NOMO-1 treated with DMSO at 0.1 percent for 48 hours (cell line): ENCODE measurements around the gene ZNF565.
"Not testable (repeated sequence)": the region's sequence is repeated elsewhere in the genome, so short reads cannot be mapped to it uniquely, and the experiment has no call there.

ENCODE experiments used
- DNase-seq: peaks from one replicate; lab custom pipeline; 2025; ENCODE audit not compliant: unreplicated experiment; lab: John Stamatoyannopoulos, UW

Gene ZNF565

GRCh38 chr19:36215276-36216123 is 1.0 kb upstream of the ZNF565 start:
- DNase-seq = peak; percentile 42

GRCh38 chr19:36212895-36213294 is 1.6 kb downstream of the ZNF565 start:
- DNase-seq = no peak

GRCh38 chr19:36210497-36210896 is 4.0 kb downstream of the ZNF565 start:
- no peak for DNase-seq

- DNase-seq = no peak
Measured at GRCh38 chr19:36209372-36209771, 5.1 kb downstream of the ZNF565 start.

GRCh38 chr19:36207605-36208252 is 6.7 kb downstream of the ZNF565 start:
- peak; percentile 54 for DNase-seq

GRCh38 chr19:36203293-36203692 is 11.2 kb downstream of the ZNF565 start:
- DNase-seq = no peak

GRCh38 chr19:36201684-36202083 is 12.8 kb downstream of the ZNF565 start:
- DNase-seq = no peak

- DNase-seq = no peak
Measured at GRCh38 chr19:36198119-36198518, 16.3 kb downstream of the ZNF565 start.

- no peak for DNase-seq
Measured at GRCh38 chr19:36196249-36196648, 18.2 kb downstream of the ZNF565 start.

- DNase-seq = not testable (repeated sequence)
Measured at GRCh38 chr19:36186722-36187121, 27.7 kb downstream of the ZNF565 start.

- no peak for DNase-seq
Measured at GRCh38 chr19:36183245-36183628, 31.2 kb downstream of the ZNF565 start.

- DNase-seq = no peak
Measured at GRCh38 chr19:36182612-36183244, 31.7 kb downstream of the ZNF565 start.

- not testable (repeated sequence) for DNase-seq
Measured at GRCh38 chr19:36179077-36179476, 35.4 kb downstream of the ZNF565 start.

- DNase-seq = not testable (repeated sequence)
Measured at GRCh38 chr19:36173846-36174245, 40.6 kb downstream of the ZNF565 start.

GRCh38 chr19:36172852-36173251 is 41.6 kb downstream of the ZNF565 start:
- DNase-seq = no peak

GRCh38 chr19:36169084-36169760 is 45.2 kb downstream of the ZNF565 start:
- DNase-seq = no peak

- no peak for DNase-seq
Measured at GRCh38 chr19:36163813-36164212, 50.7 kb downstream of the ZNF565 start.

GRCh38 chr19:36160821-36161596 is 53.5 kb downstream of the ZNF565 start:
- DNase-seq = no peak

GRCh38 chr19:36153126-36153525 is 61.3 kb downstream of the ZNF565 start:
- DNase-seq = no peak

- DNase-seq = no peak
Measured at GRCh38 chr19:36152352-36153091, 61.9 kb downstream of the ZNF565 start, which contains the start of gene COX7A1. Gene COX7A1 (minus strand): TSS chr19:36152447. CDS start chr19:36152407, 40 bp downstream.
